Measurements from ENCODE around the gene CIRBP.

The CIRBP gene

DNA sequence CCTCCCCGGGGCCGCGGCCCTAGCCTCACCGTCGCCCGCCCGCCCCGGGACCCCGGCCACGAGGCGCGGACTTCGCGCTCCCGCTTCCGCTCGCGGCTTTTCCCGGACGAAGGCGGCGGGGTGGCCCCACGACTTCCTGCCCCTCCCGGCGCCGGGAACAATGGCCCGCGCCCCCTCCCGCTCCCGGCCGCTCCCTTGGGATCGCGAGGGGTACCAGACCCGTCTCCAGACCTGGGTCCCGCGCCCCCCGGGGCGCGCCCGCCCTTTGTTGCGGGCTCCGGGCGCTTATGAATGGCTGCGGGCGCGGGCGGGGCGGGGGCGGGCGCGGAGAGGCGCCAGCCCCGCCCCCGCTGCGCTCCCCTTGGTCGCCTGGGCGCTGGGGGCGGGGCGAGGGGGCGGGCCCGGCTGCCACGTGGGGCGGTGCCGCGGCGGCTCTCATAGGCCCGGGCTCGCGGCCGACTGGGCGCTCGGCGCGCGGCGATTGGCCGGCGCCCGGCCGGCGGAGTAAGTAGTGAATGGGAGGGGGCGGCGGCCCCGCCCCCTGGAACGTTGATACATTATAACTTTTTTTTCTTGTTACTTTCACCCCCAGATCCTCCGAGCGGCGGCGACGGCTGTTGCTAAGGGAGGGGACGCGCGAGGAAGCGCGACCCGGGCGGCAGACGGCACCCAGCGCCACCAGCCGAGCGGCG is 19.7 kb upstream of the CIRBP start:
- H3K4me3 ChIP-seq (ENCODE audit: low read depth, low read length) = peak overlapping the region; percentile 77
- DNase-seq (ENCODE audit: low read depth) = peak; percentile 88
- in situ Hi-C loops (cut with HindIII; ENCODE audit: low sequenced_read_pairs) = no loop called here
- TF ChIP-seq, protein P1, sequence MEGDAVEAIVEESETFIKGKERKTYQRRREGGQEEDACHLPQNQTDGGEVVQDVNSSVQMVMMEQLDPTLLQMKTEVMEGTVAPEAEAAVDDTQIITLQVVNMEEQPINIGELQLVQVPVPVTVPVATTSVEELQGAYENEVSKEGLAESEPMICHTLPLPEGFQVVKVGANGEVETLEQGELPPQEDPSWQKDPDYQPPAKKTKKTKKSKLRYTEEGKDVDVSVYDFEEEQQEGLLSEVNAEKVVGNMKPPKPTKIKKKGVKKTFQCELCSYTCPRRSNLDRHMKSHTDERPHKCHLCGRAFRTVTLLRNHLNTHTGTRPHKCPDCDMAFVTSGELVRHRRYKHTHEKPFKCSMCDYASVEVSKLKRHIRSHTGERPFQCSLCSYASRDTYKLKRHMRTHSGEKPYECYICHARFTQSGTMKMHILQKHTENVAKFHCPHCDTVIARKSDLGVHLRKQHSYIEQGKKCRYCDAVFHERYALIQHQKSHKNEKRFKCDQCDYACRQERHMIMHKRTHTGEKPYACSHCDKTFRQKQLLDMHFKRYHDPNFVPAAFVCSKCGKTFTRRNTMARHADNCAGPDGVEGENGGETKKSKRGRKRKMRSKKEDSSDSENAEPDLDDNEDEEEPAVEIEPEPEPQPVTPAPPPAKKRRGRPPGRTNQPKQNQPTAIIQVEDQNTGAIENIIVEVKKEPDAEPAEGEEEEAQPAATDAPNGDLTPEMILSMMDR (IDR thresholded peaks at IDR 0.05; ENCODE audit: low read depth, low read length, missing control alignments) = no peak

DNA sequence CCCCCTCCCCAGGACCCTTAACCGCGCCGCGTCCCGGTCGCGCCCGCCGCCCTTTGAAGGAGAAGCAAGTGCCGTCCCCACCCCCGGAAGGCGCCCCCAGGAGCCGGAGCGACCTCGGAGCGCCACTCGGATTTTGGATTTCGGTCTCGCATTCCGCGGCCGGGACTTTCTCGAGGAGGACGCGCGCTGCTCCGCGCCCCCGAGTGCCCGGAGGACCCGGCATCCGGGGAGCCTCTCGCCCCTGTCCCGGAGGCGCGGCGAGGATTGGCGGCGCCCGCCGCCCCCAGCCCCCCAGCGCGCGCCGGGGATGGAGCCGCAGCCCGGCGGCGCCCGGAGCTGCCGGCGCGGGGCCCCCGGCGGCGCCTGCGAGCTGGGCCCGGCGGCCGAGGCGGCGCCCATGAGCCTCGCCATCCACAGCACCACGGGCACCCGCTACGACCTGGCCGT is 19.1 kb upstream of the CIRBP start:
- peak overlapping the region; percentile 77 for H3K4me3 ChIP-seq (ENCODE audit: low read depth, low read length)
- DNase-seq (ENCODE audit: low read depth) = no peak
- in situ Hi-C loops (cut with HindIII; ENCODE audit: low sequenced_read_pairs) = no loop called here
- TF ChIP-seq, protein P1 (IDR thresholded peaks at IDR 0.05; ENCODE audit: low read depth, low read length, missing control alignments) = no peak

DNA sequence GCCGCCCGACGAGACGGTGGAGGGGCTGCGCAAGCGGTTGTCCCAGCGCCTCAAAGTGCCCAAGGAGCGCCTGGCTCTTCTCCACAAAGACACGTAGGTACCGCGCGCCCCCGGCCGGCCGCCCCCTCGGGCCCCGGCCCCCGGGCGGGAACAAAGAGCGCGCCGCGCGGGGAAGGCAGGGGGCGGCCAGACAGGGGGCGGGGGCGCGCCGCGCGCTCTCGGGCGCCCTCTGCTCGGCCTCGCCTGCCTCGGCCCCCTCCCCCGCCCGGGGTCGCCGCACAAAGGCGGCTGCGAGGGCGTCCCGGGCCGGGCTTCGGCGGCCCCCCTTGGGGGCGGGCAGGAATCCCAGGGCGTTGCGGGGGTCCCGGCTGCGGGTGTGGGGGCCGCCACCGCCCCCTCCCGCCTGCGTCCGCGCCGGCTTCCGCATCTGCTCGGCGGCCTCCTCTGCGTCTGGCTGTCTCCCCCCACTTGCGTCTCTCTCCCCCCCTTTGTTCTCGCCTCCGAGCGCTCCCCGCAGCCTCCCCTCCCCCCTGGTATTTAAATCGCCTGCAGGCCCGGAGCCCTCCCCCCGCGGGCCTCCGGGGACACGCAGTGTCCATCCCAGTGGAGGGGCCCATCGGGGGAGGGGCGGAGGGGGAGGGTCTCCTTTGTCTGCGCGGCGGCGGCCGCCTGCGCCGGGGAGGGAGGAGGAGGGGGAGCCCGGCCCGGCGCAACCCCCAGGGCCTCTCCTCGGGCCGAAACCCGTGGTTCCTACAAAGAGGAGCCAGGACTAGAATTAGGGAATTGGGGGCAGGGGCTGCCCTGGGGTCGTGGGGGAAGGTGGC is 18.5 kb upstream of the CIRBP start:
- no peak for DNase-seq (ENCODE audit: low read depth)
- TF ChIP-seq, protein P1 (IDR thresholded peaks at IDR 0.05; ENCODE audit: low read depth, low read length, missing control alignments) = no peak
- in situ Hi-C loops (cut with HindIII; ENCODE audit: low sequenced_read_pairs) = no loop called here
- peak overlapping the region; percentile 77 for H3K4me3 ChIP-seq (ENCODE audit: low read depth, low read length)

DNA sequence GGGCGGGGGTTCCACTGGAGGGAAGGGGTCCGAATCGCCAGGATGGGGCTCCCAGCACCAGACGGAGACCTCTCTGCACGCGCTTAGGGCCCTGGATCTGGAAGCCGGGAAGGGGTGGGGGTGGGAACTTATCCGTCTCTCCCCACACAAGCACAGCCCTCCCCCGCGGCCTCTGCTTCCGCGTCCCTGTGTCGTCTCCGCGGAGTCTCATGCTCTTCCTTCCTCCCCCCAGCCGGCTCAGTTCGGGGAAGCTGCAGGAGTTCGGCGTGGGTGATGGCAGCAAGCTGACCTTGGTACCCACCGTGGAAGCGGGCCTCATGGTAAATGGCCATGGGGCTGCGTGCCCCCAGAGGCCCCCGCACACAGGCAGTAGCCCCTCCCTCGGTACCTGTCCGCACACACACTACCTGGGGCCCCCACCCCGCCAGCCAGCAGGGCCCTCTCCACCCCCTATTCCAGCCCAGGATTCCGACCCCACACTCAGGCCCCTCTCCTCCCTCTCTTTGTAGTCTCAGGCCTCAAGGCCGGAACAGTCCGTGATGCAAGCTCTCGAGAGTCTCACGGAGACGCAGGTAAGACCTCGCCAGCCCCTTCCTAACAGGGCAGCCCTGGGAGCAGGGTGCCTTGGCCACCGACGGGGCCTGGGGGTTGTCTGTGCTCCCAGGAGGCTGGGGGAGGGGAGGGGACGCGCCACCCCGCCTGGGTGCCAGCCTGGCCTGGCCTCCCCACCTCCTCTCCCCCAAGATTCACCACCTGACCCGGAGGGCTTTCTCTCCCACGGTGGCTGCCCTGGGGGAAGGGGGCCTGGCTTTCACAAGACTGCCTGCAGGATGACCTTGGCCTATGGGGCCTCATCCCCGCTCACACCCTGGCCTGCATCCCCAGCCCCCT is 17.6 kb upstream of the CIRBP start:
- DNase-seq (ENCODE audit: low read depth) = no peak
- TF ChIP-seq, protein P1 (IDR thresholded peaks at IDR 0.05; ENCODE audit: low read depth, low read length, missing control alignments) = no peak
- H3K4me3 ChIP-seq (ENCODE audit: low read depth, low read length) = peak overlapping the region; percentile 77
- in situ Hi-C loops (cut with HindIII; ENCODE audit: low sequenced_read_pairs) = no loop called here

DNA sequence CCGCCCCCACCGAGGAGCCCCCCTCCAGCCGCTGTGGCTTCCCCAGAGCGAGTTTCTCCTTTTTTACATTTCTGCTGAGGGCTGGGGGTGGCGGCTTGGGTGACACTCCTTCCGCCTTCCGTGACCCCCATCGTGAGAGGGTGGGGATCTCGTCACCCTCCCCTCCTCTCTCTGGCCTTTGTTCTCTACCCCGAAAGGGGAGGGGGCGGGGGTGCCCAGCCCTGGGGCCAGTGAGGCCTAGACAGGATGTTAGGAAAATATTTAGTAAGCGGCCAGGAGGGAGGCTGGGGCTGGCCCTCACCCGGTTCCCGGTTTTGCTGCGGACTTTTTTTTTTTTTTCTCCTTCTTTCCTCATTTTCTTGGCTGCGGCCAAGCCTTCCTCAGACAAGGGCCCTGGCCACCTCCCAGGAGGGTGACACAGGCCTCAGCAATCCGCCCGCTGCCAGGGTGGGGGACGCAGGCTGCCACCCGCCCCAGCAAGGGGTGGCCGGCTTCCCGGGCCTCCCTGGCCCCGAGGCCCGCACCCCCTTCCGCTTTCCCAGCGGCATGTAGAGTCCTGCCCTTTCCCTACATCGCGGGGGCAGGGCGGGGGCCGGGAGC is 16.8 kb upstream of the CIRBP start:
- DNase-seq (ENCODE audit: low read depth) = no peak
- H3K4me3 ChIP-seq (ENCODE audit: low read depth, low read length) = peak overlapping the region; percentile 77
- in situ Hi-C loops (cut with HindIII; ENCODE audit: low sequenced_read_pairs) = no loop called here
- TF ChIP-seq, protein P1 (IDR thresholded peaks at IDR 0.05; ENCODE audit: low read depth, low read length, missing control alignments) = no peak
